PC-9 (cell line): ENCODE results near the gene ARAP3.

Experiments
- EZH2 ChIP-seq: fragments of 200-600 bp; sonication (generic); IDR thresholded peaks from 2 replicates; pipeline ENCODE4 v1.8.0; 2017; ENCODE audit warnings: antibody characterized with exemption, low read depth
- TF ChIP-seq, protein P1 (sequence below): fragments of 200-600 bp; sonication (generic); conservative IDR thresholded peaks from 2 replicates; pipeline ENCODE4 v1.6.1; 2017; ENCODE audit warnings: mixed run types, antibody characterized with exemption, mild to moderate bottlenecking, moderate library complexity

GRCh38 chr5:141714542-141715310, 32.7 kb upstream of the ARAP3 start:
- TF ChIP-seq, protein P1, sequence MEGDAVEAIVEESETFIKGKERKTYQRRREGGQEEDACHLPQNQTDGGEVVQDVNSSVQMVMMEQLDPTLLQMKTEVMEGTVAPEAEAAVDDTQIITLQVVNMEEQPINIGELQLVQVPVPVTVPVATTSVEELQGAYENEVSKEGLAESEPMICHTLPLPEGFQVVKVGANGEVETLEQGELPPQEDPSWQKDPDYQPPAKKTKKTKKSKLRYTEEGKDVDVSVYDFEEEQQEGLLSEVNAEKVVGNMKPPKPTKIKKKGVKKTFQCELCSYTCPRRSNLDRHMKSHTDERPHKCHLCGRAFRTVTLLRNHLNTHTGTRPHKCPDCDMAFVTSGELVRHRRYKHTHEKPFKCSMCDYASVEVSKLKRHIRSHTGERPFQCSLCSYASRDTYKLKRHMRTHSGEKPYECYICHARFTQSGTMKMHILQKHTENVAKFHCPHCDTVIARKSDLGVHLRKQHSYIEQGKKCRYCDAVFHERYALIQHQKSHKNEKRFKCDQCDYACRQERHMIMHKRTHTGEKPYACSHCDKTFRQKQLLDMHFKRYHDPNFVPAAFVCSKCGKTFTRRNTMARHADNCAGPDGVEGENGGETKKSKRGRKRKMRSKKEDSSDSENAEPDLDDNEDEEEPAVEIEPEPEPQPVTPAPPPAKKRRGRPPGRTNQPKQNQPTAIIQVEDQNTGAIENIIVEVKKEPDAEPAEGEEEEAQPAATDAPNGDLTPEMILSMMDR: no peak
- no peak for TF ChIP-seq EZH2
